Endothelial cell of umbilical vein (primary cell): ENCODE data around the gene ZNF81. TPM values are rescaled to one million over a fixed set of nuclear protein-coding genes. Genes with fewer than 3 reads are reported as not detected.
A peak's percentile ranks its signal among the peaks of the same experiment; 100 is the strongest.

ENCODE experiments used
- BruUV-seq: library from RNA; stranded (reverse); fragments of 400-500 nt; replicated peaks from 2 replicates; lab custom pipeline; 2021; lab: Mats Ljungman, UMichigan
- CTCF ChIA-PET: fragments of 300-600, 350-600 bp; sonication (Branson Sonifier 250); formaldehyde crosslinking; loops from one replicate; lab custom pipeline; 2021; ENCODE audit warnings: antibody characterized with exemption, inconsistent platforms; lab: Charles Lee
- POLR2A ChIA-PET: fragments of 300-600, 350-600 bp; sonication (Branson Sonifier 250); formaldehyde crosslinking; loops from one replicate; lab custom pipeline; 2021; ENCODE audit warnings: antibody characterized with exemption, inconsistent platforms; lab: Charles Lee
- DNase-seq: peaks from one replicate; pipeline ENCODE4 v3.0.0-alpha.2; 2011; ENCODE audit warnings: low read depth, low spot score
- FAIRE-seq: peaks from 2 replicates; lab custom pipeline; 2011; peaks lifted over from hg19 to GRCh38; lab: Jason Lieb, UNC
- H2AFZ ChIP-seq: 2 replicates; pipeline ENCODE4 v1.6.0; 2012; ENCODE audit warnings: low read depth, low read length, control low read depth, inconsistent platforms
- H3K27ac ChIP-seq: 2 replicates; pipeline ENCODE4 v1.5.1; 2011; ENCODE audit warnings: low read depth, mild to moderate bottlenecking, control low read depth, low read length, moderate library complexity; ENCODE audit not compliant: insufficient read depth
- H3K27me3 ChIP-seq, 2 experiments: 2 replicates each; pipeline versions ENCODE4 v1.6.0 to v1.6.1; 2011; ENCODE audit warnings: low read length in 2 of 2, mixed read lengths in 1 of 2; ENCODE audit not compliant: control insufficient read depth in 2 of 2, insufficient read depth in 2 of 2
- H3K36me3 ChIP-seq, 2 experiments: 2 replicates in 1 of 2; 3 replicates in 1 of 2; pipeline ENCODE4 v1.5.1; 2011; ENCODE audit warnings: low read length in 2 of 2, mild to moderate bottlenecking in 1 of 2, moderate library complexity in 1 of 2; ENCODE audit not compliant: control insufficient read depth in 2 of 2, insufficient read depth in 2 of 2; ENCODE audit errors: extremely low read depth in 1 of 2
- H3K4me1 ChIP-seq: 3 replicates; pipeline ENCODE4 v1.5.1; 2011; ENCODE audit warnings: mild to moderate bottlenecking, low read length; ENCODE audit not compliant: control insufficient read depth, insufficient read depth; ENCODE audit errors: extremely low read depth
- H3K4me2 ChIP-seq: 2 replicates; pipeline ENCODE4 v1.6.1; 2011; ENCODE audit warnings: low read length, control low read depth, mixed read lengths; ENCODE audit not compliant: insufficient read depth
- H3K4me3 ChIP-seq, 3 experiments: fragments of 200-600 bp in 1 of 3; sonication (generic), shearing (Covaris generic) in 1 of 3; replicated peaks in 1 of 3; 2 replicates each; pipeline ENCODE4 v1.5.1; 2011 to 2016; ENCODE audit warnings: control low read depth in 3 of 3, low read length in 3 of 3, mild to moderate bottlenecking in 2 of 3, inconsistent platforms in 1 of 3, low read depth in 1 of 3, moderate library complexity in 1 of 3; ENCODE audit not compliant: insufficient read depth in 1 of 3
- H3K79me2 ChIP-seq: 2 replicates; pipeline ENCODE4 v1.6.0; 2012; ENCODE audit warnings: low read length, inconsistent platforms; ENCODE audit not compliant: control insufficient read depth, insufficient read depth
- H3K9ac ChIP-seq: replicated peaks from 2 replicates; pipeline ENCODE3; 2011; ENCODE audit warnings: low read length, control low read depth; ENCODE audit not compliant: insufficient read depth; ENCODE audit errors: extremely low read depth
- H3K9me1 ChIP-seq: replicated peaks from 3 replicates; pipeline ENCODE4 v1.6.0; 2011; ENCODE audit warnings: mild to moderate bottlenecking, low read length; ENCODE audit not compliant: control insufficient read depth, insufficient read depth; ENCODE audit errors: extremely low read depth
- H3K9me3 ChIP-seq: replicated peaks from 2 replicates; pipeline ENCODE4 v1.5.1; 2012; ENCODE audit warnings: low read length, inconsistent platforms; ENCODE audit not compliant: control insufficient read depth, insufficient read depth
- H4K20me1 ChIP-seq: replicated peaks from 2 replicates; pipeline ENCODE3; 2011; ENCODE audit warnings: mild to moderate bottlenecking, low read length; ENCODE audit not compliant: control insufficient read depth, insufficient read depth; ENCODE audit errors: extremely low read depth
- EZH2 ChIP-seq: IDR thresholded peaks from 2 replicates; pipeline ENCODE4 v1.6.1; 2012; ENCODE audit warnings: borderline replicate concordance, low read depth, mild to moderate bottlenecking, moderate library complexity, low read length, inconsistent platforms; ENCODE audit not compliant: severe bottlenecking
- FOS ChIP-seq: IDR thresholded peaks from 2 replicates; pipeline ENCODE4 v1.6.1; 2011; ENCODE audit warnings: mild to moderate bottlenecking, low read length, moderate library complexity, borderline replicate concordance; ENCODE audit not compliant: insufficient read depth
- GATA2 ChIP-seq: IDR thresholded peaks from 2 replicates; pipeline ENCODE4 v1.7.0; 2011; ENCODE audit warnings: low read depth, mild to moderate bottlenecking, moderate library complexity, mixed read lengths, low read length; ENCODE audit not compliant: insufficient read length, insufficient read depth
- MYC ChIP-seq: IDR thresholded peaks from one replicate; pipeline ENCODE4 v1.6.1; 2011; ENCODE audit warnings: mild to moderate bottlenecking, low read depth, low read length
- POLR2A ChIP-seq: IDR thresholded peaks from 2 replicates; pipeline ENCODE4 v1.6.1; 2012; ENCODE audit warnings: low read depth, mild to moderate bottlenecking, control low read depth, low read length
- dilution Hi-C: fragments of 300-500 bp; cut with MboI; formaldehyde crosslinking; loops from one replicate; pipeline ENCODE4 v1.15.0; 2019; ENCODE audit warnings: low sequenced_read_pairs; ENCODE audit not compliant: extremely low pct_ligation_motif_present
- intact Hi-C: fragments of 100-400 bp; cut with micrococcal nuclease; formaldehyde crosslinking; loops from one replicate; pipeline ENCODE4 v1.10.0; 2022
- polyA plus RNA-seq, 4 experiments: library from polyadenylated mRNA; depleted of rRNA in 3 of 4; stranded (reverse) in 3 of 4; unstranded in 1 of 4; fragments of >200 nt; gene quantifications; 2 replicates each; pipeline versions ENCODE4 v1.2.1 to v1.2.3, GENCODE V29; 2011 to 2012; ENCODE audit warnings: missing spikeins in 1 of 4
- total RNA-seq: library from RNA; stranded (reverse); gene quantifications from 2 replicates; pipeline ENCODE4 v1.2.3, GENCODE V29; 2021
- TF ChIP-seq, protein P1 (sequence below): IDR thresholded peaks from 2 replicates; pipeline ENCODE4 v1.6.1; 2011; ENCODE audit not compliant: insufficient read depth, insufficient read length

The ZNF81 gene
- total and polyA plus RNA-seq, 2 donors (not counting 3 experiments of a cell fraction or from before 2014, with no cell fraction given): 2.7 to 6.4 TPM

GRCh38 chrX:47900833-47901232 lies 64.1 kb downstream of the ZNF81 start:
- Histone ChIP-seq H3K9ac (no peak overlapping the region), H3K36me3 (no peaks in the 10 kb centered on the region), H3K9me3 (no peaks in the 10 kb centered on the region), H3K9me1 (no peaks in the 10 kb centered on the region), H3K4me1 (peaks cover 6% of the 10 kb centered on the region), H3K79me2 (no peaks in the 10 kb centered on the region), H4K20me1 (no peaks in the 10 kb centered on the region), H3K27me3 (no peaks in the 10 kb centered on the region), H3K27ac (no peak overlapping the region), H3K4me2 (no peak overlapping the region), H3K4me3 (no peak overlapping the region), H2AFZ (no peak overlapping the region)
- DNase-seq: peak; percentile 0
- FAIRE-seq: no peak
- TF ChIP-seq MYC: no peak
- no peak for TF ChIP-seq FOS
- no peak for TF ChIP-seq EZH2
- TF ChIP-seq, protein P1, sequence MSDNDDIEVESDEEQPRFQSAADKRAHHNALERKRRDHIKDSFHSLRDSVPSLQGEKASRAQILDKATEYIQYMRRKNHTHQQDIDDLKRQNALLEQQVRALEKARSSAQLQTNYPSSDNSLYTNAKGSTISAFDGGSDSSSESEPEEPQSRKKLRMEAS: no peak
- TF ChIP-seq POLR2A: no peak
- POLR2A ChIA-PET: no interaction called here
- no TSS peak for BruUV-seq
- dilution Hi-C loops: no loop called here
- CTCF ChIA-PET: no interaction called here
- intact Hi-C loops: no loop called here

DNA sequence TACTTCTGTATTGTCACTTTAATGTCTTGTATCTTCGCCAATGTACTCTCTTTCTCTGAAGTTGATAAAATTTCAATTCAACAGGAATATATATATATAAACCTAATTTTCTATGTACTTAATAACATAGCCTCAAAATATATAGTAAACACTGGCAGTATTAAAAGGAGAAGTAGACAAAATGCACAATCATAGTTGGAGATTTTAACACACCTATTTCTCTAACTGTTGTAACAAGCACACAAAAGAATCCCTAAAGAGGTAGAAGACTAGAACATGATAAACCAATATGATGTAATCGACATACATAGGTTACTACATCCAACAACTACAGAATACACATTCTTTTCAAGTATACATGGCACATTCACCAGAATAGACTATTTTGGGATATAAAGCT lies 65.5 kb downstream of the ZNF81 start:
- no peak overlapping the region for H3K4me2 ChIP-seq
- H3K27ac ChIP-seq: no peak overlapping the region
- H3K4me3 ChIP-seq: no peak overlapping the region
- H3K36me3 ChIP-seq: no peaks in the 10 kb centered on the region
- H3K4me1 ChIP-seq: peaks cover 6% of the 10 kb centered on the region
- FAIRE-seq (no peak), DNase-seq (no peak)
- no peaks in the 10 kb centered on the region for H3K9me3 ChIP-seq
- TF ChIP-seq, protein P1: no peak
- TF ChIP-seq EZH2 (no peak), GATA2 (no peak), MYC (no peak)
- H3K9ac ChIP-seq: no peak overlapping the region
- BruUV-seq: no TSS peak
- dilution Hi-C loops (no loop called here), intact Hi-C loops (no loop called here)
- H3K27me3 ChIP-seq: no peaks in the 10 kb centered on the region
- ChIA-PET POLR2A (no interaction called here), CTCF (no interaction called here)
- H3K79me2 ChIP-seq: no peaks in the 10 kb centered on the region
- H3K9me1 ChIP-seq: no peaks in the 10 kb centered on the region
- H2AFZ ChIP-seq: no peak overlapping the region
- no peaks in the 10 kb centered on the region for H4K20me1 ChIP-seq
